Upper lobe of left lung (tissue), 4 donors: Measurements from ENCODE around the gene PCK2.

ENCODE experiments used
- EP300 ChIP-seq, 4 donors: sonication (generic); formaldehyde crosslinking; IDR thresholded peaks; one replicate each; pipeline ENCODE4 v1.5.1; 2017; ENCODE audit warnings: antibody characterized with exemption in 4 of 4, control low read depth in 2 of 4
- TF ChIP-seq, protein P1 (sequence below), 6 experiments: fragments of 450-650 bp in 4 of 6; fragments of 200-600 bp in 2 of 6; sonication (generic) in 2 of 6; IDR thresholded peaks; one replicate each; pipeline ENCODE4 v1.5.1; 2016 to 2019; ENCODE audit warnings: antibody characterized with exemption in 6 of 6

DNA sequence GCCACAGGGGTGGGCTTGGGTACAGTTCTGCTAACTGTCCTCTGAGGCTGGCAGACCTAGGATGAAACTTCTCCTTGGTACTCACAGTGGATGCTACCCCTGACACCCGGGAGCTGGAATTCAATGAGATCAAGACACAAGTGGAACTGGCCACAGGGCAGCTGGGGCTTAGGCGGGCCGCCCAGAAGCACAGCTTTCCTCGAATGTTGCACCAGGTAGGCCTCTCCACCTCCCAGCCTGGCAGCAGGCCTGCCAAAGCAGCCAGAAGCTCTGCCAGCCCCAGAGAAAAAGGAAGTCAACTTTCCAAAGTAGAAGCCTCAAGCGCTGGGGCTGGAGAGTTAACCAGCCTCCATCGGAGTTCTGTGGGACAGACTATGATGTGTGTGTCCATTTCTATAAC, 23.1 kb downstream of the PCK2 start:
- no peak for TF ChIP-seq EP300 (IDR thresholded peaks at IDR 0.05)
- TF ChIP-seq, protein P1, sequence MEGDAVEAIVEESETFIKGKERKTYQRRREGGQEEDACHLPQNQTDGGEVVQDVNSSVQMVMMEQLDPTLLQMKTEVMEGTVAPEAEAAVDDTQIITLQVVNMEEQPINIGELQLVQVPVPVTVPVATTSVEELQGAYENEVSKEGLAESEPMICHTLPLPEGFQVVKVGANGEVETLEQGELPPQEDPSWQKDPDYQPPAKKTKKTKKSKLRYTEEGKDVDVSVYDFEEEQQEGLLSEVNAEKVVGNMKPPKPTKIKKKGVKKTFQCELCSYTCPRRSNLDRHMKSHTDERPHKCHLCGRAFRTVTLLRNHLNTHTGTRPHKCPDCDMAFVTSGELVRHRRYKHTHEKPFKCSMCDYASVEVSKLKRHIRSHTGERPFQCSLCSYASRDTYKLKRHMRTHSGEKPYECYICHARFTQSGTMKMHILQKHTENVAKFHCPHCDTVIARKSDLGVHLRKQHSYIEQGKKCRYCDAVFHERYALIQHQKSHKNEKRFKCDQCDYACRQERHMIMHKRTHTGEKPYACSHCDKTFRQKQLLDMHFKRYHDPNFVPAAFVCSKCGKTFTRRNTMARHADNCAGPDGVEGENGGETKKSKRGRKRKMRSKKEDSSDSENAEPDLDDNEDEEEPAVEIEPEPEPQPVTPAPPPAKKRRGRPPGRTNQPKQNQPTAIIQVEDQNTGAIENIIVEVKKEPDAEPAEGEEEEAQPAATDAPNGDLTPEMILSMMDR (IDR thresholded peaks at IDR 0.05): no peak
